Measurements from ENCODE around the gene JMJD8. TPM values are rescaled to one million over a fixed set of nuclear protein-coding genes. Genes with fewer than 3 reads are reported as not detected.

The JMJD8 gene
- total RNA-seq, 1 donor from 2014 or later: 43.1 TPM

- Histone ChIP-seq H3K4me1 (peaks cover 73% of the 10 kb centered on the region), H3K27me3 (ENCODE audit: low read depth) (no peaks in the 10 kb centered on the region), H3K4me3 (peak overlapping the region; percentile 79), H3K27ac (replicated peaks) (peak overlapping the region; percentile 85), H3K9me3 (replicated peaks) (no peaks in the 10 kb centered on the region), H3K36me3 (peaks cover 35% of the 10 kb centered on the region)
- no peak for TF ChIP-seq CTCF (IDR thresholded peaks at IDR 0.05; ENCODE audit: borderline replicate concordance)
- no peak for DNase-seq
- intact Hi-C loops (cut with micrococcal nuclease): no loop called here
Measured at GRCh38 chr16:683396-684070, 601 bp downstream of the JMJD8 start.

- H3K4me3 ChIP-seq: peak overlapping the region; percentile 88
- peaks cover 33% of the 10 kb centered on the region for H3K36me3 ChIP-seq
- peaks cover 4% of the 10 kb centered on the region for H3K27me3 ChIP-seq (ENCODE audit: low read depth)
- H3K27ac ChIP-seq (replicated peaks): peak overlapping the region; percentile 85
- DNase-seq: no peak
- TF ChIP-seq CTCF (IDR thresholded peaks at IDR 0.05; ENCODE audit: borderline replicate concordance): no peak
- peaks cover 71% of the 10 kb centered on the region for H3K4me1 ChIP-seq
- intact Hi-C loops (cut with micrococcal nuclease): no loop called here
- H3K9me3 ChIP-seq (replicated peaks): no peaks in the 10 kb centered on the region
Measured at GRCh38 chr16:682493-683395, 1.4 kb downstream of the JMJD8 start.

- Histone ChIP-seq H3K36me3 (peaks cover 25% of the 10 kb centered on the region), H3K27me3 (ENCODE audit: low read depth) (peaks cover 13% of the 10 kb centered on the region), H3K4me1 (peaks cover 71% of the 10 kb centered on the region), H3K9me3 (replicated peaks) (no peaks in the 10 kb centered on the region), H3K27ac (replicated peaks) (peak overlapping the region; percentile 100), H3K4me3 (peak overlapping the region; percentile 88)
- intact Hi-C loops (cut with micrococcal nuclease): no loop called here
- TF ChIP-seq CTCF (IDR thresholded peaks at IDR 0.05; ENCODE audit: borderline replicate concordance): no peak
- no peak for DNase-seq
Measured at GRCh38 chr16:681746-682427, 2.2 kb downstream of the JMJD8 start.

GRCh38 chr16:680967-681745 lies 3.0 kb downstream of the JMJD8 start:
- peaks cover 19% of the 10 kb centered on the region for H3K27me3 ChIP-seq (ENCODE audit: low read depth)
- no peaks in the 10 kb centered on the region for H3K9me3 ChIP-seq (replicated peaks)
- H3K4me3 ChIP-seq: peak overlapping the region; percentile 88
- TF ChIP-seq CTCF (IDR thresholded peaks at IDR 0.05; ENCODE audit: borderline replicate concordance): no peak
- H3K36me3 ChIP-seq: peaks cover 21% of the 10 kb centered on the region
- H3K4me1 ChIP-seq: peaks cover 73% of the 10 kb centered on the region
- DNase-seq: no peak
- peak overlapping the region; percentile 100 for H3K27ac ChIP-seq (replicated peaks)
- intact Hi-C loops (cut with micrococcal nuclease): no loop called here

- TF ChIP-seq CTCF (IDR thresholded peaks at IDR 0.05; ENCODE audit: borderline replicate concordance): no peak
- intact Hi-C loops (cut with micrococcal nuclease): no loop called here
- peaks cover 21% of the 10 kb centered on the region for H3K36me3 ChIP-seq
- H3K9me3 ChIP-seq (replicated peaks): no peaks in the 10 kb centered on the region
- H3K4me3 ChIP-seq: peak overlapping the region; percentile 88
- no peak for DNase-seq
- peaks cover 73% of the 10 kb centered on the region for H3K4me1 ChIP-seq
- H3K27me3 ChIP-seq (ENCODE audit: low read depth): peaks cover 19% of the 10 kb centered on the region
- peak overlapping the region; percentile 100 for H3K27ac ChIP-seq (replicated peaks)
Measured at GRCh38 chr16:680625-680945, 3.5 kb downstream of the JMJD8 start.
